GM10248 (cell line): ENCODE data around the gene SBF1.
"Not testable (repeated sequence)": the region's sequence is repeated elsewhere in the genome, so short reads cannot be mapped to it uniquely, and the experiment has no call there.

Source experiments
- CTCF ChIA-PET: fragments of 300-600 bp; sonication (Branson Sonifier 250); formaldehyde crosslinking; extraction: SDS; loops from one replicate; lab custom pipeline; 2021; ENCODE audit warnings: antibody characterized with exemption; lab: Yijun Ruan, JAX
- POLR2A ChIA-PET: fragments of 350-650 bp; sonication (Branson Sonifier 250); formaldehyde crosslinking; extraction: SDS; loops from one replicate; lab custom pipeline; 2020; ENCODE audit warnings: antibody characterized with exemption; lab: Yijun Ruan, JAX
- DNase-seq: peaks from one replicate; pipeline ENCODE4 v3.0.0; 2012; ENCODE audit errors: extremely low spot score
- TF ChIP-seq, protein P1 (sequence below): IDR thresholded peaks from 2 replicates; pipeline ENCODE4 v1.5.1; 2012; ENCODE audit warnings: mild to moderate bottlenecking, low read depth; ENCODE audit errors: extremely low read depth, missing control alignments, control extremely low read depth

Gene SBF1

DNA sequence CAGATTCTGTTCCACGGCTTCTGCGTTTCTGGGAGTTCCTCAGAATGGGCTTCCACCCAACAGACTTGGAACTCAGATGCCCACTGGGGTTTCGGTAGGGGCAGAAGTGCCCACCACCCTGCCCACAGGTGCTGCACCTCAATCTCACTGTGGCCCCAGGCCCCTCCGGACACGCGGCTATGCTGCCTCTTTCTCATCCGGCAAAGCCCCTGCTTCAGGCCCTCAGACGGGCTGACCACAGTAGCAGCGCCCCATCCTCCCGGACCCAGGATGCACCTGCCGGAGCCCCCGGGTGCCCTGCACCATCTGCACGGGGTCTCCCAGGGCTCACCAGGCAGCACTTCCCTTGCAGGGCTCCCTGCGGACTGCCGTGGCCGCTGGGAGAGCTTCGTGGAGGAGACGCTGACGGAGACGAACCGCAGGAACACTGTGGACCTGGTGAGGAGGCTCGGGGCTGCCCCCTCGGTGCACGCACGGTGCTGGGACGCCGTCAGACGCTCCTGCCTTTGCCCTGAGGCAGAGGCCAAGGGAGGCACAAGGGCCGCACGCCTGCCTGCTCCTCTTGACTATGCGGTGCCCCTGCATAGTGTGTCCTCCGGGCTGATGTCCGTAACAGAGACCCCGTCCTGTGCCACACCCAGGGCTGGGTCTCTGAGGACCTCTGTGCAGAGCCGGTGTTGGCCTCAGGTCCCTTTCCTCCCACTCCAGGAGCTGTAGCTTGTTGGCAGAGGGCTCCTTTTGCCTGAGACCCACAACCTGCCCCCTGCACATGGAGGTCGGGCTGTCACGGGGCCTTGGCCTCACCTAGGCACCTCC lies 38.6 kb downstream of the SBF1 start:
- TF ChIP-seq, protein P1, sequence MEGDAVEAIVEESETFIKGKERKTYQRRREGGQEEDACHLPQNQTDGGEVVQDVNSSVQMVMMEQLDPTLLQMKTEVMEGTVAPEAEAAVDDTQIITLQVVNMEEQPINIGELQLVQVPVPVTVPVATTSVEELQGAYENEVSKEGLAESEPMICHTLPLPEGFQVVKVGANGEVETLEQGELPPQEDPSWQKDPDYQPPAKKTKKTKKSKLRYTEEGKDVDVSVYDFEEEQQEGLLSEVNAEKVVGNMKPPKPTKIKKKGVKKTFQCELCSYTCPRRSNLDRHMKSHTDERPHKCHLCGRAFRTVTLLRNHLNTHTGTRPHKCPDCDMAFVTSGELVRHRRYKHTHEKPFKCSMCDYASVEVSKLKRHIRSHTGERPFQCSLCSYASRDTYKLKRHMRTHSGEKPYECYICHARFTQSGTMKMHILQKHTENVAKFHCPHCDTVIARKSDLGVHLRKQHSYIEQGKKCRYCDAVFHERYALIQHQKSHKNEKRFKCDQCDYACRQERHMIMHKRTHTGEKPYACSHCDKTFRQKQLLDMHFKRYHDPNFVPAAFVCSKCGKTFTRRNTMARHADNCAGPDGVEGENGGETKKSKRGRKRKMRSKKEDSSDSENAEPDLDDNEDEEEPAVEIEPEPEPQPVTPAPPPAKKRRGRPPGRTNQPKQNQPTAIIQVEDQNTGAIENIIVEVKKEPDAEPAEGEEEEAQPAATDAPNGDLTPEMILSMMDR: no peak
- ChIA-PET POLR2A (no interaction called here), CTCF (interaction anchor here (1.4 kb wide), 1 partner anchor 32 kb away, joined by 4 read pairs; no protein-coding TSS in a partner anchor)
- no peak for DNase-seq

DNA sequence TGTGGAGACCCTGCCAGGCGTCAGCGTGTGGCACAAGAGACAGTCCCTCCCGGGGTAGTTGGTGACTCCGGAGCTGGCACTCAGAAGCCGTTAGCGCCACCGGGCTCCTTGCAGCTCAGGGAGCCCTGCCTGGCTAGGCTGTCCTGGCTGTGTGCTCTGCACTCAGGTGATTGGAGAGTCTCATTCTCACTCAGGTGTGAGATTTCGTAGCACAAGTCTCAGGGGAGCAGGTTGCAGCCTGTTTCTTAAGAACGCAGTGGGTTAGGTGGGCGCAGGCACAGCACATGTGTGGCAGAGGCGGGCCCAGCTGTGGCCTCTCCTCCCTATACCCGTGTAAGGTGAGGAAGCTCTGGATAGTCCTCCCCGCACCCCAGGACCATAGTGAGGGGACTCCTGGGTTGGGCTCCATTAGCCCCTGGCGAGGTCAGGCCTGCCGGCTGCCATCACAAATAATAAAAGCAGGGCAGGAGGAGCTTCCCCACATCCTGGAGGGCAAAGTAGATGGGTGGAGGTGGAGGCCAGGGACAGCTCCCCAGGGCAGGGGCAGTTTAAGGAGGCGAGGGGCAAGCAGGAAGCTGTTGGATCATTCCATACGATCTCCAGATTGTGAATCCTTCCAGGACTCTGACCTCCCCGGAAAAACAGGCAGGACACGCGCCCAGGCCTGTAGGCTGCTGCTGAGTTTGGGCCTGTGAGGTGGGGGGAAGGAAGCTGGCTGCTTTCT lies 39.4 kb downstream of the SBF1 start:
- DNase-seq: no peak
- TF ChIP-seq, protein P1: no peak
- CTCF ChIA-PET: interaction anchor here (1.4 kb wide), 1 partner anchor 33 kb away, joined by 4 read pairs; no protein-coding TSS in a partner anchor
- POLR2A ChIA-PET: no interaction called here

DNA sequence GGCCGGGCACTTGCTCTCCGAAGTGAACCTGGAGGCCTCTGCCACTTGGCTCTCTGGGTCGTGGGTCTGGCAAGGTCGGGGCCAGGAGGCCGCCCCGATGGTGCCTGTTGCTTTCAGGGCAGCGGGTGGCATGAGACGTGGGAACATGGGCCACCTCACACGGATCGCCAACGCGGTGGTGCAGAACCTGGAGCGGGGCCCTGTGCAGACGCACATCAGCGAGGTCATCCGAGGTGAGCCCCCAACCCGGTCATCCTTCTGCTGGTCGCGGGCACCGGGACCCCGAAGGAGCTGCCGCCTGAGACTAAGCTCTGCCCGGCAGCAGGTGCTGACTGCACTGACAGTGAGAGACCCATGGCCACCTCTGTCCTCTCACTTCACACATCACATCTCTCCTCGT lies 40.0 kb downstream of the SBF1 start:
- DNase-seq: no peak
- ChIA-PET CTCF (no interaction called here), POLR2A (no interaction called here)
- TF ChIP-seq, protein P1: no peak

DNA sequence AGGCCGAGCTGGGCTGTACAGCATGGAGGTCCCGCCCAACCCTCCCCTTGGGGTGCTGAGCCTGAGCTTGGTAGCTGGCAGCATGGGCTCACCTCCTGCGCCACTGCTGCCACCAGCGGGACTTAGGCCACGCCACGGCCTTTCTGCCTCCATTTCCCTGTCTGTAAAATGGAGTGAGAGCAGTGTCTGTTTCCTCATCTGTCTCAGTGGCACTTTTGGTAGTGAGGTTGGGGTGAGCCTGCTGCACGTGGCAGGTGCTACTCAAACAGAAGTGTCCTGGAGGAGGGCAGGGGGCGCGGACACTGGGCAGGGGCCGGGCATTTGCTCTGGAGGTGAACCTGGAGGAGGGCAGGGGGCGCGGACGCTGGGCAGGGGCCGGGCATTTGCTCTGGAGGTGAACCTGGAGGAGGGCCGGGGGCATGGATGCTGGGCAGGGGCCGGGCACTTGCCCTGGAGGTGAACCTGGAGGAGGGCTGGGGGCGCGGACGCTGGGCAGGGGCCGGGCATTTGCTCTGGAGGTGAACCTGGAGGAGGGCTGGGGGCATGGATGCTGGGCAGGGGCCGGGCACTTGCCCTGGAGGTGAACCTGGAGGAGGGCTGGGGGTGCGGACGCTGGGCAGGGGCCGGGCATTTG lies 41.8 kb downstream of the SBF1 start:
- DNase-seq, POLR2A ChIA-PET: not testable (repeated sequence)
- CTCF ChIA-PET: interaction anchor here (1.4 kb wide), 1 partner anchor 9 kb away, joined by 3 read pairs; no protein-coding TSS in a partner anchor

DNA sequence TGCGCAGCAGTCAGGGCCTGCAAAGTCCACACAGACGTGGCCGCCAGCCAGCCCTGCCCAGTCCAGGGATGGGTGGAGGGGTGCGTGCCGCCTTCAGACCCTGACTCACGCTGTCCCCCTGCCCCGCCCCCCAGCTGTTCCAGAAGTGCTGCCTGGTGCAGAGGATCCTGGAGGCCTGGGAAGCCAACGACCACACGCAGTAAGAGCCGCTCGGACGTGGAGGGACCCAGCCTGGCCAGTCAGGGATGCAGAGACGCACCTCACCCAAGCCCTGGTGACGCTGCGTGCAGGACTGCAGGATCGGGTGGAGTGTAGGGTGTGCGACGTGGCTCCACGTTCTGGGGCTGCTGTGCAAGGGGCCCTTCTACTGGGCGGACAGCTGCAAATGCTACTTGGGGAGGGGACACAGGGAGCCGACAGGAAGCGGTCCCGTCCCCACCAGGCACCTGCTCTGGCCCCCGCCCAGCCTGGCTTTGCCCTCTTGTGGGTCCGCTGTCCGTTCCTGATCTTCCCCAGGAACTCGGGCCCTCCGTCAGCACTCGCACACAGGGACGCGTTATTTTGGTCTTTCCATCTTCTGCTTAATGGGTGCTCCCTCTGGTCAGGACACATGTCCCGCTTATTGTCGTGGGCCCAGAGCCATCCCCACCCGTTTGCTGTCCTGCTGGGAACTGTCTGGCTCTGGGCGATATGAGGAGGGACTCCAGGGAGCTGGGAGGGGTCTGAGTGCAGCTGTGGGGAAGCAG lies 42.5 kb downstream of the SBF1 start:
- ChIA-PET POLR2A (no interaction called here), CTCF (interaction anchor here (1.4 kb wide), 1 partner anchor 9 kb away, joined by 3 read pairs; no protein-coding TSS in a partner anchor)
- DNase-seq: no peak
- TF ChIP-seq, protein P1: no peak

DNA sequence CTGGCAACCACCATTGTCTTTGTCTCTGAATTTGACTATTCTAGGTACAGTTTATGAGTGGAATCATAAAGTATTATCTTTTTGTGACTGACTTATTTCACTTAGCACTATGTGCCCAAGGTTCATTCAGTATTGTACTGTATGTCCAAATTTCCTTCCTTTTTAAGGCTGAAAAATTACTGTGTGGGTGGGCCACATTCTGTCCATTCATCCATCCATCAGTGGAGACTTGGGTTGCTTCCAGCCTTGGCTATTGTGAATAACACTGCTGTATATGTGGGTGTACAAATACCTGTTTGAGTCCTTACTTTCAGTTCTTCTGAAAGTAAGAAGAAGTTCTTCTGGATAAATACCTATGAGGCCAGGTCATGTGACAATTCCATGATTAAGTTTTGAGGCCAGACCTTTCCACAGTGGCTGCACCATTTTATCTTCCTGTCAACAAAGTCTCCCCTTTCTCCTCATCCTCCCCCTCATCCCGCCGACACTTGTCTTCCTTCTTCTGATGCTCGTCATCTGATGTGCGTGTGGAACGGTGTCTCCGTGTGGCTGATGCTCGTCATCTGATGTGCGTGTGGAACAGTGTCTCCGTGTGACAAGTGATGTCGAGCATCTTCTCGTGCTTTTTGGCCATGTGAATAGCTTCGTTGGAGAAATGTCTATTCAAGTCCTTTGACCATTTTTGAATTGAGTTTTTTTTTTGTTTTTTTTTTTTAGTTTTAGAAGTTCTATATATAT lies 49.5 kb downstream of the SBF1 start:
- TF ChIP-seq, protein P1: no peak
- ChIA-PET CTCF (no interaction called here), POLR2A (no interaction called here)
- DNase-seq: no peak
